Uterus (tissue), 4 donors: ENCODE data around the gene SHANK2. TPM values are rescaled to one million over a fixed set of nuclear protein-coding genes. Genes with fewer than 3 reads are reported as not detected.

ENCODE experiments used
- DNase-seq, 2 donors: peaks; one replicate each; pipeline ENCODE4 v3.0.0-alpha.2; 2019 to 2020
- H3K27ac ChIP-seq, 2 donors: fragments of 200-600 bp; sonication (generic); 1 replicate in 1 of 2; 2 replicates in 1 of 2; pipeline ENCODE4 v1.5.1; 2016 to 2018
- H3K27me3 ChIP-seq, 2 donors: fragments of 200-600 bp; sonication (generic); one replicate each; pipeline ENCODE4 v1.5.1; 2018 to 2019; ENCODE audit warnings: control low read depth in 1 of 2
- H3K36me3 ChIP-seq, 2 donors: fragments of 200-600 bp; sonication (generic); one replicate each; pipeline ENCODE4 v1.5.1; 2019; ENCODE audit warnings: control low read depth in 1 of 2
- H3K4me1 ChIP-seq, 2 donors: fragments of 200-600 bp; sonication (generic); one replicate each; pipeline ENCODE4 v1.5.1; 2018 to 2019; ENCODE audit warnings: control low read depth in 1 of 2
- H3K4me3 ChIP-seq, 2 donors: fragments of 200-600 bp; sonication (generic); 1 replicate in 1 of 2; 2 replicates in 1 of 2; pipeline ENCODE4 v1.5.1; 2018 to 2019; ENCODE audit warnings: mild to moderate bottlenecking in 1 of 2
- H3K9me3 ChIP-seq, 2 donors: fragments of 200-600 bp; sonication (generic); one replicate each; pipeline ENCODE4 v1.5.1; 2019; ENCODE audit warnings: control low read depth in 1 of 2
- CTCF ChIP-seq, 4 experiments: fragments of 200-600 bp in 2 of 4; fragments of 450-650 bp in 2 of 4; sonication (generic) in 2 of 4; IDR thresholded peaks; one replicate each; pipeline ENCODE4 v1.5.1; 2016 to 2019; ENCODE audit warnings: antibody characterized with exemption in 4 of 4, mild to moderate bottlenecking in 2 of 4, moderate library complexity in 1 of 4
- POLR2A ChIP-seq, 2 donors: fragments of 450-650 bp; IDR thresholded peaks; one replicate each; pipeline ENCODE4 v1.6.1; 2016; ENCODE audit warnings: antibody characterized with exemption in 2 of 2, mild to moderate bottlenecking in 1 of 2, moderate library complexity in 1 of 2
- intact Hi-C: fragments of 100-400 bp; cut with DNase I; formaldehyde crosslinking; loops from one replicate; pipeline ENCODE4 v1.15.1; 2023; ENCODE audit warnings: low total_unique reads
- total RNA-seq, 4 donors: library from RNA; depleted of rRNA in 3 of 4; stranded (reverse); fragments of >200 nt in 3 of 4; gene quantifications; one replicate each; pipeline versions ENCODE4 v1.1.0 to v1.2.4, GENCODE V29; 2014 to 2023
- donor health status: DM: yes; HTN: yes; CAD: no.

Gene SHANK2
- total RNA-seq, 4 donors from 2014 or later = 0.51 to 6.8 (median 0.99) TPM

GRCh38 chr11:71248251-71248570 is 4.2 kb downstream of the SHANK2 start:
- no peak overlapping the region for H3K4me3 ChIP-seq
- H3K9me3 ChIP-seq = no peaks in the 10 kb centered on the region
- H3K36me3 ChIP-seq = no peaks in the 10 kb centered on the region
- intact Hi-C loops = no loop called here
- TF ChIP-seq CTCF (IDR thresholded peaks at IDR 0.05) (no peak), POLR2A (IDR thresholded peaks at IDR 0.05) (no peak)
- H3K27me3 ChIP-seq = peaks cover 5 to 15% of the 10 kb centered on the region in 2 donors
- DNase-seq = no peak
- no peak overlapping the region for H3K27ac ChIP-seq
- H3K4me1 ChIP-seq = peaks cover 0 to 23% of the 10 kb centered on the region in 2 donors

- Histone ChIP-seq H3K4me1 (peaks cover 0 to 19% of the 10 kb centered on the region in 2 donors), H3K9me3 (no peaks in the 10 kb centered on the region)
- intact Hi-C loops = no loop called here
These were observed 4.7 kb downstream of the SHANK2 start for GRCh38 chr11:71247551-71248250.

GRCh38 chr11:71246559-71246958 is 5.8 kb downstream of the SHANK2 start:
- H3K9me3 ChIP-seq = no peaks in the 10 kb centered on the region
- peaks cover 0 to 8% of the 10 kb centered on the region in 2 donors for H3K4me1 ChIP-seq
- no peaks in the 10 kb centered on the region for H3K36me3 ChIP-seq
- no peak overlapping the region for H3K27ac ChIP-seq
- peaks cover 0 to 17% of the 10 kb centered on the region in 2 donors for H3K27me3 ChIP-seq
- TF ChIP-seq POLR2A (IDR thresholded peaks at IDR 0.05) (no peak), CTCF (IDR thresholded peaks at IDR 0.05) (no peak)
- H3K4me3 ChIP-seq = no peak overlapping the region
- intact Hi-C loops = no loop called here
- DNase-seq = no peak

More at GRCh38 chr11:71247551-71248250, 4.7 kb downstream of the SHANK2 start:
- H3K27ac ChIP-seq = no peak overlapping the region
- DNase-seq = no peak
- H3K27me3 ChIP-seq = peaks cover 5 to 17% of the 10 kb centered on the region in 2 donors
- no peak for TF ChIP-seq POLR2A (IDR thresholded peaks at IDR 0.05)
- TF ChIP-seq CTCF (IDR thresholded peaks at IDR 0.05) = no peak
- H3K36me3 ChIP-seq = no peaks in the 10 kb centered on the region
- H3K4me3 ChIP-seq = no peak overlapping the region

GRCh38 chr11:71245601-71246391 is 6.6 kb downstream of the SHANK2 start:
- H3K4me3 ChIP-seq = no peak overlapping the region
- H3K4me1 ChIP-seq = peaks cover 0 to under 1% of the 10 kb centered on the region in 2 donors
- no peaks in the 10 kb centered on the region for H3K9me3 ChIP-seq
- no peak for TF ChIP-seq POLR2A (IDR thresholded peaks at IDR 0.05)
- no peak for TF ChIP-seq CTCF (IDR thresholded peaks at IDR 0.05)
- H3K27me3 ChIP-seq = peaks cover 0 to 14% of the 10 kb centered on the region in 2 donors
- no peaks in the 10 kb centered on the region for H3K36me3 ChIP-seq
- no peak for DNase-seq
- H3K27ac ChIP-seq = no peak overlapping the region
- intact Hi-C loops = no loop called here
